NB4 (cell line): ENCODE results near the gene GLS.

Experiments
- CTCF ChIP-seq: IDR thresholded peaks from one replicate; pipeline ENCODE4 v1.5.1; 2012; ENCODE audit warnings: low read depth, low read length
- MYC ChIP-seq: IDR thresholded peaks from 2 replicates; pipeline ENCODE4 v1.6.1; 2011; ENCODE audit warnings: low read depth, low read length
- POLR2A ChIP-seq: IDR thresholded peaks from 2 replicates; pipeline ENCODE4 v1.6.1; 2011; ENCODE audit warnings: mild to moderate bottlenecking; ENCODE audit not compliant: insufficient read length; ENCODE audit errors: extremely low read depth
- TF ChIP-seq, protein P1 (sequence below): IDR thresholded peaks from 2 replicates; pipeline ENCODE4 v1.6.1; 2011; ENCODE audit warnings: low read depth, low read length

DNA sequence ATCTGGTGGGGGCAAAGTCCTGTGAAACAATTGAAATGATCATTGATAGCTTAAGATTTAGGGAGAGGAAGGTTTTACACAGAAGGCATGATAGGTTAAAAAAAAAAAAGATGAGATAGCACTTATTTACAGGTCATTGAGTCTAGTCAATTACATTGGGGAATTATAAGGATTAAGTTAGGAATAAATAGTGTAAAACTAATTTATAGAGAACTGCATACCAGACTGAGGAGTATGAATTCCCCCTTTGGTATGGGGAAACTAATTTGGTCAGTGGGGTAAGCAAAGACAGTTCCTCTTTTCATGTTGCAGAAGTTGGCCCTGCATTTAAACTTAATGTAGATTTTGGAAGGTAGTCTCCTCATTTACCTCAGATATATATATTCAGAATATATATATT, 10.8 kb downstream of the GLS start:
- no peak for TF ChIP-seq CTCF
- no peak for TF ChIP-seq POLR2A
- TF ChIP-seq, protein P1, sequence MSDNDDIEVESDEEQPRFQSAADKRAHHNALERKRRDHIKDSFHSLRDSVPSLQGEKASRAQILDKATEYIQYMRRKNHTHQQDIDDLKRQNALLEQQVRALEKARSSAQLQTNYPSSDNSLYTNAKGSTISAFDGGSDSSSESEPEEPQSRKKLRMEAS, result no peak
- TF ChIP-seq MYC, result no peak
